Suppressor macrophage treated with lipopolysaccharide for 4 hours (primary cell): ENCODE measurements around the gene ACSM2B.
"Not testable (repeated sequence)": the region's sequence is repeated elsewhere in the genome, so short reads cannot be mapped to it uniquely, and the experiment has no call there.

ENCODE experiments used
- DNase-seq: peaks from one replicate; pipeline ENCODE4 v3.0.0-alpha.2; 2020

The ACSM2B gene, protein sequence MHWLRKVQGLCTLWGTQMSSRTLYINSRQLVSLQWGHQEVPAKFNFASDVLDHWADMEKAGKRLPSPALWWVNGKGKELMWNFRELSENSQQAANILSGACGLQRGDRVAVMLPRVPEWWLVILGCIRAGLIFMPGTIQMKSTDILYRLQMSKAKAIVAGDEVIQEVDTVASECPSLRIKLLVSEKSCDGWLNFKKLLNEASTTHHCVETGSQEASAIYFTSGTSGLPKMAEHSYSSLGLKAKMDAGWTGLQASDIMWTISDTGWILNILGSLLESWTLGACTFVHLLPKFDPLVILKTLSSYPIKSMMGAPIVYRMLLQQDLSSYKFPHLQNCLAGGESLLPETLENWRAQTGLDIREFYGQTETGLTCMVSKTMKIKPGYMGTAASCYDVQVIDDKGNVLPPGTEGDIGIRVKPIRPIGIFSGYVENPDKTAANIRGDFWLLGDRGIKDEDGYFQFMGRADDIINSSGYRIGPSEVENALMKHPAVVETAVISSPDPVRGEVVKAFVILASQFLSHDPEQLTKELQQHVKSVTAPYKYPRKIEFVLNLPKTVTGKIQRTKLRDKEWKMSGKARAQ

DNA sequence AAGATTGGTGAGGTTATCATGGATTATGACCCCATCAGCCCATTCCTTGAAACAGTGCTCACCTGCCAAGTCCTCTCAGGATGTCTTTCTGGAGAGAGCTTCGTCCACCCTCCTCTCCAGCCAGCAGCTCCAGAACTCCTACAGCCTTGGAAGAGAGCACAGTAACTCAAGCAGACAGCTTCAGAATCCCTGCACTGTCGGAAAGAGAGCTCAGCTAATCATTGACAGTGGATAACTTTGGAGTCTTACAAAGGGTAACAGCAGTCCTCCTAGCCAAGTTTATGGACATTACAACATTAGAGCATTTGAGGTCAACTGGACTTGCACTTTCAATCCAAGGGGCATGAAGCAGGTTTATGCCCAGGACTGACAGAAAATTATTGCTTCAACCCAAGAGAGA is at the start of gene ACSM2B:
TSS of gene ACSM2B (minus strand) at position 223 of the 400 bp plus-strand sequence. CDS start 11,522 bp downstream, outside the sequence.
- DNase-seq = not testable (repeated sequence)

DNA sequence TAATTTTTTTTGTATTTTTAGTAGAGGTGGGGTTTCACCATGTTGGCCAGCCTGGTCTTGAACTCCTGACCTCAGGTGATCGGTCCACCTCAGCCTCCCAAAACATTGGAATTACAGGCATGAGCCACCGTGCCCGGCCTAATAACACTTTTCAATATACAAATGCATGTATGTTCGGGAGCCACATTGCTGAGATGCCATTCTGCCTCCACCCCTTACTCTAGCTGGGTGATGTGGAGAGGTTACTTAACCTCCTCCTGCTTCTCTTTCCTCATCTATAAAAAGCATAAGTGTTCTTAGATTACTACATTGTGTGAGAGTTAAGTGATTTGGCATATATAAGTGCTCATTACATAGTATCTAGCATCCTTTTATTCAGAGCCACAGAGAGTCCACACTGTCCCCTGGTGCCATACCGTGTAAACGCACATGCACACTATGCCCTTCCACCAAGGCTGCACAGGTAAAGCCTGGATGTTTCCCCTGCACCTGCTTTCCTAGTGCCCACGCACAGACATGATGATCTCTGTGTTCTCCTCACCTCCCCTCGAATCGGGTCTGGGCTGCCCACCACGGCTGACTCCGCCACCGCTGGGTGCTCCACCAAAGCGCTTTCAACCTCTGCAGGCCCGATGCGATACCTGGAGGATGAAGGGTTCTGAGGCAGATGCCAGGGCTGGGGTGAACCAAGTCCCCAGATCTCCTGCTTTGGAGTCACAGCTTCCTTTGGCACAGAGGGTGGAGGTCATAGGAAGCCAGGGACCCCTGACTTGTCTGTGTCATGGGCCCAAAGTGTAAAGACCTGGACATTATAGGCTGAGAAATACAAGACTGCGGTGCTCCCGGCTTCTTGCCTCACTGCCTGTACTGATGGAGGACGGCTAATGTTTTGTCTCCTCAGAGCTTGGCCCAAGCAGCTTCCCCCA is 49.0 kb upstream of the ACSM2B start:
- DNase-seq = no peak

DNA sequence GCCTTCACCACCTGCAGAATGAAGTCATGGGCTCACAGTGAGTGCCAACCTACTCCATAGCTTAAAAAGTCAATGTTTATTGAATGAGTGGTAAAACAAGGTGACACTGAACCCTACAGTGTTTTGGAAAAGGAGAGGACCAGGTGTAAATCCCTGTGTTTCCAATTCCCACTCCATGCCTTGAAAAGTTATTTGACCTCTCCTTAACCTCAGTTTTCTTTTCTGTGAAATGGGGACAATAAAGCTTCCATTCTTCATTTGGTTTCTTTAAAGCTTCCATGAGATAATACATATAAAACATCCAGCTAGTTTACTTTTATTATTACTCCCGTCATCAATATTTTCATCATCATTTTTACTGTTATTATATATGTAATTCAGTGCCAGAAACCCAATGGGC is 48.0 kb upstream of the ACSM2B start:
- no peak for DNase-seq

DNA sequence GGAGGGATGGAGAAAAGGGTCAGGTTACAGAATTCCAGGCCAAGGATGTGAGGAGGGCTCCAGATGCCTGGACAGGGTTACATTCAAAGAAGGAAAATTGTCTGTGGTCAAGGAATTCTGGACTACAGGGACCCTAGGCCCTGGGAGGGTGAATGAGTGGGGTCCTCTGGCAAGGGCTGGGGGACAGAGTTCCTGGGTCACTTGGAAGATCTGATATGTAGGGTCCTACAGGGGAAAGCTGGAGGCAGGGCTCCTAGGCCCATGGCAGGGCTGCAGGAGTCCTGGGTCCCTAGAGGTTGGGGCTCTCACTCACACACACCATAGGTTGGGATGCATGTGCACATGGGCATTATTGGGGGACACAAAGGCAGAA is 46.3 kb upstream of the ACSM2B start:
- DNase-seq = no peak

DNA sequence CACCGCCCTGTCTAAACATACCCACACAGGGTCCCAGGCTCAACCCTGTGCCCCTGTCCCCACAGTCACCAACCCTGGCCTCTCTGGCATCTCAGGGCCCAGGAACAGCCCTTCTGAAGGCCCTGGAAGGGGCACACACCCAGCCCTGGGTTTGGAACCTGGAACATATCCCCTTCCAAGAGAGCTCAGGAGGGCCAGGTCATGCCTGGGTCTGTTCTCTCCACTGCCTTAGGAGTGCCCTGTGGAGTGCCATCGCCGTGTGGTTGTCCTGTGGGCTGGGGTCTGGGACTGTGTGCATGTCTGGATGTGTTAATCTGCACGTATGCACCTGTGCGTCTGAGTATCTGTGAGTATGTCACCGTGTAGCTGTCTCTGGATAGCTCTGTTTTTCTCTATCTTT is 45.2 kb upstream of the ACSM2B start:
- no peak for DNase-seq

DNA sequence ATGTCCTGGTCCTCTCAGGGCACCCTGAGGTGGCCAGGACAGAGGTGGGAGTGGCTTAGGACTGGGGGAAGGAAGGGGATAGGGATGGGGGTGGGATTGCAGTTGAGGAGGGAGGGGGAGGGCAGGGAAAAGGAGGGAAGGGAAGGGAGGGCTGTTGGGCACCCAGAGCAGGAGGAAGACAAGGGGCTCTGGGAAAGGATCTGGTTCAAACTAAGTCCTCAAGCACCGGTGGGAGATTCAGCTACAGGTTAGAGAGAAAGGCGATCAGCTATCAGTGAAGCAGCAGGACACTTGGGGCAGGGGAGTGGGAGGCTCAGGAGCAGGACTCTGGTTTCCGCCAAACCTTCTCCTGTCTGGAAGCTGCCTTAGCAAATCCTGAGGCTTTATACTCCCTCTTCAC is 44.6 kb upstream of the ACSM2B start:
- no peak for DNase-seq

DNA sequence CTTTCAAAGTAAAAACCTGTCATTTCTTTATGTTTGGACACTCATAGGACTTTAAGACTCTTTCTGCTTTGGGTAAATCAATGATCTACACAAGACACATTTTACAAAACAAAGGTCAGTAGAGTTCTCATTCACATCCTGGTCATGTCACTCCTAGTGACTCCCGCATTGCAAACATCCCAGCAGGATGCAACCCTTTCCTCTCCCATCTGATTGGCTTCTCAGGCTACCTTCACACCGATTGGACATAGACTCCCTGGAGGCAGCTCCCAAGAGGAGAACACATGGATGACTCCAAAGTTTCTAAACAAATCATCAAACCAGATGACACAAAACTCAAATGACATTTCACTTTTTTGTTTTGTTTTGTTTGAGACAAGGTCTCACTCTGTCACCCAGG is 43.8 kb upstream of the ACSM2B start:
- no peak for DNase-seq

DNA sequence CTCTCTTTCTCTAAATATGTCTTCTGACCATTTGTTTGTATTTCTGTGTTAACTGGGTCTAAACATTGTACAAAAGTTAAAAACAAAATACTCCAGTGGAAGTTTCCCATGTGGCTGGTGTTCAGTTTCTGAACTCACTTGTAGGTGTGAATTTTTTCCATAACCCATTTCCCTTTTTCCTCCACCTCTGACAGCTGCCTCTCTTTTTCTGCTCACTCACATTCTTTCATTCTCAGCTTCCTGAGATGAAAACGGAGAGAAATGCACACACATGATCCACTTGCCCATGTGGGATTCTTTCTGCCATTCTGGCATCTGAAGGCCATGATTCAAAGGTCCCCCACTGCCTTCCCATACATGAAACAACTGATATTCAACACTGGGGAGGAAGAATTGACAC is 41.1 kb upstream of the ACSM2B start:
- no peak for DNase-seq

DNA sequence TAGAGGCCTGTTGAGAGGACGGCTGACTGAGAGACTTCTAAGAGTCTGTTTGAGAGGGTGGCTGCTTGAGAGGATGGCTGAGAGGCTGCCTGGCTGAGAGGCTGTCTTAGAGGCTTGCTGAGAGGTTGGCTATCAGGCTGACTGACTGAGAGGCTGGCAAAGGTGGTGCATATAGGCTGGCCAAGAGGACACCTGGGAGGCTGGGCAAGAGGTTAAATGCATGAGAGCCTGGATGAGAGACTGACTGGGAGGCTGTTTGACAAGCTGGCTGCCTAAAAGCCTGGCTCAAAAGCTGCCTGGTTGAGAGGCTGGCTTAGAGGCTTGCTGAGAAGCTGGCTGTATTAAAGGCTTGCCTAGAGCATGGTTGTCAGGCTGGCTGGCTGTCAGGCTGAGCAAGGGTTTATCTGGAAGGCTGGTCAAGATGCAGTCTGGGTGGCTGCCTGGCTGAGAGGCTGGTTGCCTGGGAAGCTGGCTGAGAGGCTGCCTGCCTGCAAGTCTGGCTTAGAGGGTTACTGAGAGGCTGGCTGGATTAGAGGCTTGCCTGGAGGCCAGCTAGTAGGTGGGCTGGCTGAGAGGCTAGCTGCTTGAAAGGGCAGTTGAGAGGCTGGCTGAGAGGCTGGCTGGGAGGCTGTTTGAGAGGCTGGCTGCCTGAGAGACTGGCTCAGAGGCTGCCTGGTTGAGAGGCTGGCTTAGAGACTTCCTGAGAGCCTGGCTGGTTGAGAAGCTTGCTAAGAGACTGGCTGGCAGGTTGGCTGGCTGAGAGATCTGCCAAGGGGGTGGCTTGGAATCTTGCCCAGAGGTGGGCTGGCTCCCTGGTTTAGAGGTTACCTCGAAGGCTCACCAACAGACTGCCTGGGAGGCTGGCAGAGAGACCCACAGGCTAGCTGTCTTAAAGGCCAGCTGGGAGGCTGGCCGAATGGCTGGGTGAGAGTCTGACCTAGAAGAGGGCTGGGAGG is 38.3 kb upstream of the ACSM2B start:
- no peak for DNase-seq

DNA sequence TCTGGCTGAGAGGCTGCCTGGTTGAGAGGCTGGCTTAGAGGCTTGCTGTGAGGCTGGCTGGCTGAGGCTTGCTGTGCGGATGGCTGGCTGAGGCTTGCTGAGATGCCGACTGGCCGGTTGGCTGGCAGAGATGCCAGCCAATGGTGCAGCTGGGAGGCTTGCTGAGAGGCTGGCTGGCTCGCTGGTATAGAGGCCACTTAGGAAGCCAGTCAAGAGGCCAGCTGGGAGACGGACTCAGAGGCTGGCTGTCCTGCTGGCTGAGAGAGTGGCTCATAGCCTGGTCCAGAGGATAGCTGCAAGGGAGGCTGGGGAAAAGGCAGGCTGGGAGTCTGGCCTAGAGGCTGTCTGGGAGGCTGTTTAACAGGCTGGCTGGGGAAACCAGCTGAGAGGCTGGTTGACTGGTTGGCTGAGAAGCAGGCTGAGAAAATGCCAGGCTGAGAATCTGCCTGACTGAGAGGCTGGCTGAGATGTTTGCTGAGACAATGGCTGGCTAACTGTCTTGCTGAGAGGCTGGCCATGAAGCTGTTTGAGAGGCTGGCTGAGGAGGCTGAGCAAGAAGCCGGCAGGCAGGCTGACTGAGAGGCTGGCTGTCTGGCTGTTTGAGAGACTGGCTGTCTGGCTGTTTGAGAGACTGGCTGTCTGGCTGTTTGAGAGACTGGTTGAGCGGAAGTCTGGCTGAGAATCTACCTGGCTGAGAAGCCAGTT is 37.5 kb upstream of the ACSM2B start:
- no peak for DNase-seq

DNA sequence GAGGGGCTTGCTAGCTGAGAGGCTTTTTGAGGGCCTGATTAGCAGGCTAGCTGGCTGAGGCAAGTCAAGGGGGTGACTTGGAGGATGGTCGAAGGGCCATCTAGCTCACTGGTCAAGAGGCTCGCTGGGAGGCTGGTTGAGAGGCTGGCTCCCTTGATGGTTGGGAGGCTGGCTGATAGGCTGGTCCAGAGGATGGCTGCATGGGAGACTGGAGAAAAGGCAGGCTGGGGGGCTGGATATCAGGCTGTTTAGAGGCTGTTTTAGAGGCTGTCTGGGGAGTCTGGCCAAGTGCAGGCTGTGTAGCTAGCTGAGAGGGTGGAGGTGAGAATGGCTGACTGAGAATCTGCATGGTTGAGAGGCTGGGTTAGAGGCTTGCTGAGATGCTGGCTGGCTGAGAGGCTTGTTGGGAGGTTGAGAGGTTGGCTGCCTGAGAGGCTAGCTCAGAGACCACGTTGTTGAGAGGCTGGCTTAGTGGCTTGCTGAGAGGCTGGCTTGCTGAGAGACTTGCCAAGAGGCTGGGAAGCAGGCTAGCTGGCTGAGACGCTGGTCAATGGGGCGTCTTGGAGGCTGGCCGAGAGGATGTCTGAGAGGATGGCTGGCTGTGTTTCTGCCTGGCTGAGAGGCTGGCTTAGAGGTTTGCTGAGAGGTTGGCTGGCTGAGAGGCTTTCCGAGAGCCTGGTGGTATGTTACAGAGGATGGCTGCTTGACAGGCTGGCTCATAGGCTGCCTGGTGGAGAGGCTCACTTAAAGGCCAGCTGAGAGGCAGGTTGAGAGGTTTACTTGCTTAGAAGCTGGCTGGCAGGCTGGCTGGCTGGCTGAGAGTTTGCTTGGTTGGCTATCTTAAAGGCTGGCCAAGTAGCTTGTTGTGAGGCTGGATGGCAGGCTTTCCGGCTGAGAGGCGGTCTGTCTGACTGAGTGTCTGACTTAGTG is 36.6 kb upstream of the ACSM2B start:
- no peak for DNase-seq

DNA sequence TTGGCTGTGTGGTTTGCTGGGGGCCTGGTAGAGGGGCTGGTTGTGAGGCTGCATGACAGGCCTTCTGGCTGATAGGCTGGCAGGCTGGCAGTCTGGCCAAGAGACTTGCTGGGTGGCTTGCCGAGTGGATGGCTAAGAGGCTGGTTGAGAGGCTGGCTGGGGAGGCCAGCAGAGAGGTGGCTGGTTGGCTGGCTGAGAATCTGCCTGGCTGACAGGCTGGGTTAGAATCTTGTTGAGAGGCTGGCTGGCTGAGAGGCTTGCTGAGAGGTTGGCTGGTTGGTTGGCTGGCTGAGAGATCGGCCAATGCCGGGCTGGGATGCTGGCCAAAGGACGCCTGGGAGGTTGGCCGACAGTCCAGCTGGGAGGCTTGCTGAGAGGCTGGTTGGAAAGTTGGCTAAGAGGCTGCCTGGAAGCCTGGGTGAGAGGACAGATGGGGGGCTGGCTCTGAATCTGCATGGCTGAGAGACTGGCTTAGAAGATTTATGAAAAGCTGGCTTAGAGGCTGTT is 35.9 kb upstream of the ACSM2B start:
- no peak for DNase-seq

DNA sequence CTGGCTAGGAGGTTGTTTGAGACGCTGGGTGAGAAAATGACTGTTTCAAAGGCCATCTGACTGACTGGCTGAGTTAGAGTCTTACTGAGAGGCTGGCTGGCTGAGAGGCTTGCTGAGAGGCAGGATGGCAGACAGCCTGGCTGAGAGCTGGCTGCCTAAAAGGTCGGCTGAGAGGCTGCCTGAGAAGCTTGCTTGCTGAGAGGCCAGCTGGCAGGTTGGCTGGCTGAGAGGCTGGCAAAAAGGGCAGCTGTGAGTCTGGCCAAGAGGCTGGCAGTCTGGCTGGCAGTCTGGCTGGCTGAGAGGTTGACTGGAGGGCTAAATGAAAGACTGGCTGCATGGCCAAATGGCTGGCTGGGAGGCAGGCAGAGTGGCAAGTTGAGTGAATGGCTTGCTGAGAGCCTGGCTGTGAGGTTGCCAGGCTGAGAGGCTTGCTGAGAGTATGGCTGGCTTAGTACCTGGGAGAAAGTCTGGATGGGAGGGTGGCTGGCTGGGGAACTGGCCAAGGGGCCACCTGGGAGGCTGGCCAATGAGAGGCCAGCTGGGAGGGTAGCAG is 35.3 kb upstream of the ACSM2B start:
- no peak for DNase-seq

DNA sequence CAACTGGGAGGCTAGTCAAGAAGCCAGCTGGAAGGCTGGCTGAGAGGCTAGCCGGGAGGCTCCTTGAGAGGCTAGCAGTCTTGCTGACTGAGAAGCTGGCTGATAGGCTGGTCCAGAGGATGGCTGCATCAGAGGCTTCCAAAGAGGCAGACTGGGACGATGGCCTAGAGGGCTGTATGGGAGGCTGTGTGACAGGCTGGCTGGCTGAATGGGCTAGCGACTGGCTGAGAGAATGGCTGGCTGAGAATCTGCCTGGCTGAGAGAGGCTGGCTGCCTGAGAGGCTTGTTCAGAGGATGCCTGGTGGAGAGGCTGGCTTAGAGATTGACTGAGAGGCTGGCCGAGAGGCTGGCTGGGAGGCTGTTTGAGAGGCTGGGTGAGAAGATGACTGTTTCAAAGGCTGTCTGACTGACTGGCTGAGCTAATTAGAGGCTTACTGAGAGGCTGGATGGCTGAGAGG is 34.8 kb upstream of the ACSM2B start:
- DNase-seq = no peak

DNA sequence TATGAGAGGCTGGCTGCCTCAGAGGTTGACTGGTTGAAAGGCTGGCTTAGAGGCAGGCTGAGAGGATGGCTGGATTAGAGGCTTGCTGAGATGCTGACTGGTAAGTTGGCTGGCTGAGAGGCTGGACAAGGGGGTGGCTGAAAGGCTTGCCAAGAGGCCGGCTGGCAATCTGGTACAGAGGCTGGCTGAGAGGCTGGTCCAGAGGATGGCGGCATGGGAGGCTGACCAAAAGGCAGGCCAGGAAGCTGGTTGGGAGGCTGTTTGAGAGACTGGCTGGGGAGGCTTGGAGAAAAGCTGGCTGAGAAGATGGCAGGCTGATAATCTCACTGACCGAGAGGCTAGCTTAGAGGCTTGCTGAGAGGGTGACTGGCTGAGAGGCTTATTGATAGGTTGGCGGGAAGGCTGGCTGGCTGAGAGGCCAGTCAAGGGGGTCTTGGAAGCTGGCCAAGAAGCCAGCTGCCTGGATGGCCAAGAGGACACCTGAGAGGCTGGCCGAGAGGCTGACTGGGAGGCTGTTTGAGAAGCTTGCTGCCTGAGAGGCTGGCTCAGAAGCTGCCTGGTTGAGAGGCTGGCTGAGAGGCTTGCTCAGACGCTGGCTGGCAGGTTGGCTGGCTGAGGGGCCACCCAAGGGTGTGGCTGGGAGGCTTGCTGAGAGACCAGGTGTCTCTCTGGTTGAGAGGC is 34.2 kb upstream of the ACSM2B start:
- DNase-seq = no peak

DNA sequence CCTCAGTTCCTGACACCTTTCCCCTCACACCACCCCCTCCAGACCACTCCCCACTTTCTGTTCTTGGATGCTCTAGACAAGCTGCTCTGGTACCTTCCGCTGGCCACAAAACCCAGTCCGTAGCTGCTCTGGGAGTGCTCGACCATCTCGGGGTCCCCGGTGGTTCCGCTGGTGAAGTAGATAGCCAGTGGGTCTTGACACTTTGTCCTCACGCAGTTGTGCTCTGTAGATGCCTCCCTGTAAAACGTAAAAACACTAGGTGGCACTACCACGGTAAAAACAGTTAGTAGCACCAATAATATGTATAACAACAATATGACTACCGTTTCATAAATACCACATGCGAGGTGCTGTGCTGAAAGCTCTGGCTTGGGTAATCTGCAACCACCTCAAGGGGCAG is 26.0 kb upstream of the ACSM2B start:
- peak; percentile 33 for DNase-seq

DNA sequence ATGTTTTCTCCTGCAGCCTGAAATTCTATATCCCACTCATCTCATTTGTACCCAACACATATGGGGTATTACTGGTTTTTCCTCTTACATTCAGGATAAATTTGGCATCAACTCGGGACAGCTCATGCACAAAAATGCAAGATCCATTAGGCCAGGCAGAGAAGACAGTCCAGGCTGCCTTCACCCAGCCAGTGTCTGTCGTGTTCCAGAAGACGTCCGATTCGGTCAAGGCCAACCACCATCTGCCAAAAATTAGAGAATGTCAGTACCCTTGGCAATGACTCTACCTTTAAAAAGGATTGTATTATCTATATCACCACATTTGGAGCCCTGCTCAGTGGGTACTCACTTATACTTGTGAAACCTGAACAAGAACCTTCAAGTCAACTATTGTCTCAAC is 23.3 kb upstream of the ACSM2B start:
- not testable (repeated sequence) for DNase-seq

DNA sequence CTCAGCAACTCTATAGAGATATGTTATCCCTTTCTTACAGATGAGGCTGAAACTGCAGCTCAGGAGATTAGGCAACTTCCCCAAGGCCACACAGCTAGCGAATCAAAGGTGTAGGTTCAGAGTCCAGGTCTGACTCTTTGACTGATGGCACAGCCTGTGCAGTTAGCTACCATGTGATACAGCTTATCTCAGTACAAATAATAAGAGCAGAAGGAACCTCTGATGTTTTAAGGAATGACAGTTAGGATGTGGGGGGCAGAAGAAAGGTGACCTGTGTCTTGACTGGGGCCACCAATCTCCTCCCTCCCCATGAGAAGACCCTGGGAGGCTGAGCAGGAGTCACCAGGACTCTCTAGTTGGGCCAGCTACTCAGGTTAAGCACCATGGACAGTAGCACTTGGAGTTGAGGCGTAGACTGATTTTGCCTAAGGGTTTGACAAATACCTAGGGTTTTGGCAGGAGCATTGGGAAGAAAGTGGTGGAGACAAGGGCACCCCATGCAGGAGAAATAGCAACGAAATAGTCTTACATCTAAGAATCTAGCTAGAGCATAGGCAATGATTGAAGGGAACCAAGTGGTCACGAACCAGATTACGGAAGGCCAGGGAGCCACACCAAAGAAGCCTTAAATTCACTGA is 22.8 kb upstream of the ACSM2B start:
- DNase-seq = no peak

DNA sequence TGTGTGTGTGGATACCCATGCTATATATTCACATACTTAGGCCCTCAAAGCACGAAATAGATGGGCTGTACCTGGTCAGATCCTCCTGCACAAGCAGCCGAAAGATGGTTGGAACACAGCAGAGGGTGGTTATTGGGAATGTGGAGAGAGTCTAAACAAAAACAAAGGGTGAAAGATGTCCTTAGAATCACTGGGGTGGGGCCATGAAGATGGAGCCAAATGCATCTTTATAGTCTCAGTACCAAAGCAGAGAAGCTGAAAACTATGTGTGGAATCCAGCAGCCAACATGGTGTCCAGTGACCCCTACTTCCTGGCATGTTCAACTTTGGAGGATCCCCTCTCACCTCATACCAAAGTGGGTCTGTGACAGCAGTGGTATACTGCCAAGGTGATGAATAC is 19.5 kb upstream of the ACSM2B start:
- not testable (repeated sequence) for DNase-seq
